HG03575 (cell line): ENCODE results near the gene ABR.
"Not testable (repeated sequence)": the region's sequence is repeated elsewhere in the genome, so short reads cannot be mapped to it uniquely, and the experiment has no call there.

Experiments used
- ATAC-seq: cut with Tn5 transposase; IDR thresholded peaks from one replicate; pipeline ENCODE4 v1.9.1; 2021; ENCODE audit not compliant: unreplicated experiment, insufficient number of reproducible peaks, low FRiP score; ENCODE audit errors: extremely low read depth

The ABR gene

GRCh38 chr17:1203111-1203966, 23.6 kb upstream of the ABR start:
- ATAC-seq: no peak

- ATAC-seq: no peak
Observed at GRCh38 chr17:1202291-1202690, 22.5 kb upstream of the ABR start.

GRCh38 chr17:1201132-1201702, 21.4 kb upstream of the ABR start:
- no peak for ATAC-seq

GRCh38 chr17:1199271-1199743, 19.5 kb upstream of the ABR start:
- not testable (repeated sequence) for ATAC-seq

GRCh38 chr17:1197781-1198490, 18.2 kb upstream of the ABR start:
- no peak for ATAC-seq

DNA sequence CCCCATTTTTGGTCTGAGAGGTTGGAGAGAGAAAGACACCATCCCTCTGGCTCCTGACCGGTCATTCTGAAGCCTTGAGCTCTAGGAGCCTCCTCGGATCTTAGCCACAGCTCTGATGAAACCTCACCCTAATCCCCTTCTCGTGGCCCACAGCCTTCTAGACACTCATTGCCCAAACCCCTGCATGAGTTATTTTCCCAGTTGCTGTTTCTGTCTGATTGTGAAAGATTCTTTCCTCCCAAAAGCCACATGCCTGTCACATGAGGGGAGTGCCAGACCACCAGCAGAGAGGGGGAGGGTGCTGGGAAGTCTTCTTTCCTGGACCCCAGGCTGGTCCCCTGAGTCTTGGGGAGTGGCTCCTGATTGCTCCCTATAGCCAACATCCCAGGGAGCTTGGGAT, 17.6 kb upstream of the ABR start:
- no peak for ATAC-seq

DNA sequence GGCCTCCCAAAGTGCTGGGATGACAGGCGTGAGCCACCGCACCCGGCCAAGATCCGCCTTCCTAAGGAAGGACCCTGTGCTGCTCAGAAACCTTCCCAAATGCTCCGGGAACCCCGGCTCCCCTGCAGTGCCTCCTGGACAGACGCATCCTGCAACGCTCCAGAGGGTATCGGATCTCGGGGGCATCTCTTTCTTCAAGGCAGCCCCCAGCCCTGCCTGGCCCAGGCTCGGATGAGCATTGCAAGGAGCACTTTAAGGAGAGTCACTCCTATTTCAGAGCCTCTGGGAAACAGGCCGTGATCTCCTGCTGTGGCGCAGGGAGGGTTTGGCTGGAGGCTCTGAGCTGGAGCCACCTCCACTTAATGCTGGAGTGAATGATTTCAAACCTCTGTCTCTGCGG, 17.2 kb upstream of the ABR start:
- ATAC-seq: no peak

GRCh38 chr17:1192911-1193699, 13.3 kb upstream of the ABR start:
- ATAC-seq: no peak

- ATAC-seq: no peak
Observed at GRCh38 chr17:1190751-1191331, 11.1 kb upstream of the ABR start.

- no peak for ATAC-seq
Observed at GRCh38 chr17:1188812-1189504, 9.2 kb upstream of the ABR start.

DNA sequence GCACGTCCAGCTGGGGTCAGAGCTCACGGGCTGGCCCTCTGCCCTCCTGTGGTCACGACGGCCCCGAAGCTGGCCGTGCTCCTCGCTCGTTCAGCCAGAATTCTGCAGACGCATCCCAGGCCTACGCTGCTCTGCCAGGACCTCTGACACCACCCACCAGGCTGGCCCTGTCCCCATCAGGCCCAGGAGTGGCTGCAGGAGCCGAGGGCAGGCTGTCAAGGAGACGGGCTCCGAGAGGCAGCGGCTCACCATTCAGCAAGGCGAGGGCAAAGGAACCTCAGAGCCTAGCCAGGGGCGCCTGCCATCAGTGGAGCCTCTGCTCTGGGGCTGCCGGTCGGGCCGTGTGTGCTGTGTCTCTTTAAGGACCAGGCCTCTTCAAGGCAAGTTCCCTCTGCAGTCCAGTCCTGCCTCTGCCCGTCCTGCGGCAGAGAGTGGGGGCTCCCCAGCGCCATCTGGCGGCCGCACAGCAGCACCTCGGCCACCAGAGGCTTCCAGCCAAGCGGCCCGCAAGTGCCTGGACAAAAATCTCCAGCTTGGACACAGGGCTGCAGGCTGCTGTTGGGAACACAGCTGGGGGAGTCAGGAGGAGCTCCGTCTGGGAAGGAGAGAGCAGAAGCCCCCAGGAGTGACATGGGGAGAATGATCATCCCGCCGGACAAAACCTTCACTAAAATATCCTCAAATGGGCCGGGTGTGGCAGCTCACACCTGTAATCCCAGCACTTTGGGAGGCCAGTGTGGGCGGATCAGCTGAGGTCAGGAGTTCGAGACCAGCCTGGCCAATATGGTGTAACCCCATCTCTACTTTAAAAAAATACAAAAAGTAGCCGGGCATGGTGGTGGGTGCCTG, 7.4 kb upstream of the ABR start:
- ATAC-seq: no peak

GRCh38 chr17:1186214-1186820, 6.5 kb upstream of the ABR start:
- no peak for ATAC-seq

GRCh38 chr17:1183171-1183873, 3.5 kb upstream of the ABR start:
- no peak for ATAC-seq

DNA sequence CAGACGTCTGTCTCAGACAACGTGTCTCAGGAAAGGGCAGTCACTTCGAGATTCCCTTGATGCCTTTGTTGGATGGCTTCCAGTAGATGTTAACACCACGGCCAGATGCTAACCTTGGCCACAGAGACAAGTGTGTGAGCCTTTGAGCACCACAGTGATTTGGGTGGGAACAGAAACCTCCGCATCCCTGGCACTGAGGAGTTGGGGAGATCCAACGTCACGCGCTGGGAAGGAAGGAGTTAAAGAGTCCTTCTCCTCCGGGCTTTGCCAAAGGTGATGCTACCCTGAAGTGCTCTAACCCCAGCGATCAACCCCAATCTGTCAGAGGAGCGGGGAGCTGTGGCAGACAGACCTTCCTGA, 3.0 kb upstream of the ABR start:
- ATAC-seq: no peak

- no peak for ATAC-seq
Observed at GRCh38 chr17:1181753-1182137, 2.0 kb upstream of the ABR start.

DNA sequence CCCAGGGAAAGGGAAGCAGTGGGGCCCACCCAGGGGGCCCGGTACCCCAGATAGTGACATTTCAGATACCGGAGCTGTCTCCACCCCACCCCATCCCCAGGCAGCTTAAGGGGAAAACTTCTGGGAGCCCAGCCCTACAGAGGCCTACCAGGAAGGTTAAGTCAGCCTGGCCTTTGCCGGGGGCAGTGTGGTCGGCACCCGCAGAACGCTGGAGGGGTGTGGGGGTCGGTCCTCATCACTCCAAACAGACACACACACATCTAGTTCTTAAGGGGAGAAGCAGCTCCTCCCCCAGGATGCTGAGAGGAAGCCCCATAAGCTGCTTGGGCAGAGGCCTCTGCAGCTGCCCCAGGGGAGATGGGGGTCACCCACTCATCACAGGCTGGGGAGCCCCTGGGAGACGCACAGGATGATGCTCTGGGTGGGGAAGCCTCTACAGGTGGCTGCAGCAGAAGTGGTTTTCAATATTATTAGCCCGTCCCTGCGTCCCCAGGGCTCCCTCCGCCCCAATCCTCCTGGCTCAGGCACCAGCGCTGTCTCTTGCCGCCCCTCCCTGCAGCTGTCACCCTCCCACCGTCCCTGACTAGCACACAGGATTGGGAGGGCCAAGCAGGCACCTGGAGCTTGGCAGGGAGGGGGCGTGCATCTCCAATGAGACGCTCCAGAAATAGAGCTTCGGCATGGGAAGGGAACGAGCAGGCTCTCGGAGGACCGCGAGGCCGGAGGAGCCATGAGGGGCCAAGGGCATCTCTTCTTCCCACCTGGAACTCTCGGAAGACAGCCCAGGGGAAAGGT, 1.4 kb upstream of the ABR start:
- no peak for ATAC-seq
